Brain microvascular endothelial cell (primary cell): ENCODE results near the gene HNRNPAB.

Source experiments
- DNase-seq: peaks from one replicate; pipeline ENCODE4 v3.0.0-alpha.2; 2020
- H3K27ac ChIP-seq: fragments of 250-450 bp; sonication (Bioruptor Pico); 2 replicates; pipeline ENCODE4 v1.5.1; 2020; ENCODE audit warnings: mild to moderate bottlenecking, moderate library complexity
- H3K27me3 ChIP-seq: fragments of 250-450 bp; sonication (Bioruptor Pico); replicated peaks from 2 replicates; pipeline ENCODE4 v1.5.1; 2020; ENCODE audit warnings: mild to moderate bottlenecking
- H3K36me3 ChIP-seq: fragments of 250-450 bp; sonication (Bioruptor Pico); replicated peaks from 2 replicates; pipeline ENCODE4 v1.5.1; 2020; ENCODE audit warnings: mild to moderate bottlenecking
- H3K4me3 ChIP-seq: 2 replicates; pipeline ENCODE4 v1.5.1; 2011; ENCODE audit warnings: low read depth, mild to moderate bottlenecking, control low read depth, low read length, moderate library complexity
- in situ Hi-C: cut with HindIII; loops from 2 replicates; pipeline ENCODE4 v1.10.0; 2017; ENCODE audit warnings: low sequenced_read_pairs, low pct_ligation_motif_present
- TF ChIP-seq, protein P1 (sequence below): IDR thresholded peaks from 2 replicates; pipeline ENCODE4 v1.5.1; 2011; ENCODE audit warnings: low read depth, mild to moderate bottlenecking, moderate library complexity, low read length, control low read depth, inconsistent platforms; ENCODE audit errors: missing control alignments

The HNRNPAB gene

DNA sequence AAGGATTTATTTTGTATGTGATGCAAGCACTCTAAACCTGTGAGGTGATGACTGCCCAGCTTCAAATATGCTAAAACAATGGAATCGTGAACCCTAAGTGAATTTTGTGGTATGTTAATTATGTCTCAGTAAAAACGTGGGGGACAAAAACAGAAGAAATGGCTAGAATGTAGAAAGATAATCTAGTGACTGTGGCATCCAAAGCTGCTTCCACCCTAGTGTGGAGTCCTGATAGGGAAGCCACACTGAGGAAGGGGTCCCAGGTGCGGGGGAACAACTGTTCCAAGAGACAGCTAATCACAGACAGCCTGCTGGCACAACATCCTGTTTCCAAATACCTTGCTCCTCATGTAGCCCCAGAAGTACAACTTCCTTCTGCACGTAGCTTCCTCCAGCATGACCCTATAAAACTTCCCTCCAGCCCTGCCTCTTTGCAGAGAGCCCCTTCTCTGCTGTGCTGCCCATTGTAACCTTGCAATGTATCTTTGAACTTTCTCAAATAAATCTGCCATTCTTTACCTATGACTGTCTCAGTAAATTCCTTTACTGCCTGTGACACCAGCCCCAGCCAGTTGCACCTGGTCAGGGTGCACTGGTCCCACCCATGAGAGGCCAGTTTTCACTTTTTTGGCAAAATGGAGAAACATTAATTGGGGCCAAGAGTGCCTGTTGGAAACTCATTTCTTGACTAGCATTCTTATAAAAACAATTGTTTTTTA is 22.0 kb upstream of the HNRNPAB start:
- DNase-seq = no peak

DNA sequence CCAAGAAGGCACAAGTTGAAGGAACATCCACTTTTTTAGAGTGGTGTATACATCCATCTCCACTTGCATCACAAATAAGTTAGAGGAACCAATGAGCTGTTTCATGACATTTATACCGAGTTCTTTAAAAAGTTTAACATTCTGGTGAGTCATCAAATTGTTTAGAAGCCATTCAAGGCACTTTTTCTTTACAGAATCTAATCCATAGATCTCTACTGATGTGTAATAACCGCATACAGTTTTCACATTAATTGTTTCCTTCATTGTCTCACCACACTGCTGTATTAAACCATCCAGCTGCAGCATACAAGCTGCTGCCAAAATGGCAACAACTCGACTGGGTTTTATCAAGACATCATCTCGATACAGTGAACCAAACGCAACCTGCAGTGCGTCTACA is 17.9 kb upstream of the HNRNPAB start:
- TF ChIP-seq, protein P1, sequence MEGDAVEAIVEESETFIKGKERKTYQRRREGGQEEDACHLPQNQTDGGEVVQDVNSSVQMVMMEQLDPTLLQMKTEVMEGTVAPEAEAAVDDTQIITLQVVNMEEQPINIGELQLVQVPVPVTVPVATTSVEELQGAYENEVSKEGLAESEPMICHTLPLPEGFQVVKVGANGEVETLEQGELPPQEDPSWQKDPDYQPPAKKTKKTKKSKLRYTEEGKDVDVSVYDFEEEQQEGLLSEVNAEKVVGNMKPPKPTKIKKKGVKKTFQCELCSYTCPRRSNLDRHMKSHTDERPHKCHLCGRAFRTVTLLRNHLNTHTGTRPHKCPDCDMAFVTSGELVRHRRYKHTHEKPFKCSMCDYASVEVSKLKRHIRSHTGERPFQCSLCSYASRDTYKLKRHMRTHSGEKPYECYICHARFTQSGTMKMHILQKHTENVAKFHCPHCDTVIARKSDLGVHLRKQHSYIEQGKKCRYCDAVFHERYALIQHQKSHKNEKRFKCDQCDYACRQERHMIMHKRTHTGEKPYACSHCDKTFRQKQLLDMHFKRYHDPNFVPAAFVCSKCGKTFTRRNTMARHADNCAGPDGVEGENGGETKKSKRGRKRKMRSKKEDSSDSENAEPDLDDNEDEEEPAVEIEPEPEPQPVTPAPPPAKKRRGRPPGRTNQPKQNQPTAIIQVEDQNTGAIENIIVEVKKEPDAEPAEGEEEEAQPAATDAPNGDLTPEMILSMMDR = no peak
- in situ Hi-C loops = no loop called here
- Histone ChIP-seq H3K36me3 (no peaks in the 10 kb centered on the region), H3K27me3 (no peaks in the 10 kb centered on the region), H3K4me3 (no peak overlapping the region), H3K27ac (no peak overlapping the region)
- DNase-seq = no peak

More for the DNA sequence above, 22.0 kb upstream of the HNRNPAB start:
- Histone ChIP-seq H3K4me3 (no peak overlapping the region), H3K36me3 (no peaks in the 10 kb centered on the region), H3K27me3 (no peaks in the 10 kb centered on the region), H3K27ac (no peak overlapping the region)
- in situ Hi-C loops = no loop called here
- TF ChIP-seq, protein P1 = no peak

- in situ Hi-C loops = no loop called here
- no peaks in the 10 kb centered on the region for H3K36me3 ChIP-seq
- DNase-seq = no peak
- no peak within 1 kb of the TSS for H3K27ac ChIP-seq
- TF ChIP-seq, protein P1 = no peak
- no peaks in the 10 kb centered on the region for H3K27me3 ChIP-seq
- H3K4me3 ChIP-seq = no peak within 1 kb of the TSS
These were observed 17.3 kb upstream of the HNRNPAB start, which contains the start of gene GMCL2 for GRCh38 chr5:178187014-178187413. TSS of gene GMCL2 (minus strand) at chr5:178187371. CDS start at chr5:178187299, 72 bp downstream.

DNA sequence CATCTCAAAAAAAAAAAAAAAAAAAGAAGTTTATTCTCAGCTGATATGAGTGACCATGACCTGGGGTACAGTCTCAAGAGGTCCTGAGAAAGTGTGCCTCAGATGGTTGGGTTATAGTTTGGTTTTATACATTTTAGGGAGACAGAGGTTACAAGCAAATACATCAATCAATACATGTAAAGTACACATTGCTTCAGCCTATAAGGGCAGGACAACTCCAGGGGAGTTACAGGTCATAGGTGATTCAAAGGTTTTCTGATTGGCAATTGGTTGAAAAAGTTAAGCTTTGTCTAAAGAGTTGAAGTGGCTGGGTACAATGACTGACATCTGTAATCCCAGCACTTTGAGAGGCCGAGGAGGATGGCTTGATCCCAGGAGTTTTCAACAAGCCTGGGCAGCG is 14.9 kb upstream of the HNRNPAB start:
- Histone ChIP-seq H3K27ac (no peak overlapping the region), H3K27me3 (peaks cover 4% of the 10 kb centered on the region)

GRCh38 chr5:178191661-178192060 is 12.7 kb upstream of the HNRNPAB start:
- Histone ChIP-seq H3K36me3 (no peaks in the 10 kb centered on the region), H3K4me3 (no peak overlapping the region), H3K27me3 (peaks cover 4% of the 10 kb centered on the region), H3K27ac (no peak overlapping the region)
- TF ChIP-seq, protein P1 = no peak
- DNase-seq = no peak
- in situ Hi-C loops = no loop called here

More for the DNA sequence above, 14.9 kb upstream of the HNRNPAB start:
- in situ Hi-C loops = no loop called here
- no peaks in the 10 kb centered on the region for H3K36me3 ChIP-seq
- H3K4me3 ChIP-seq = no peak overlapping the region
- TF ChIP-seq, protein P1 = no peak
- DNase-seq = no peak

DNA sequence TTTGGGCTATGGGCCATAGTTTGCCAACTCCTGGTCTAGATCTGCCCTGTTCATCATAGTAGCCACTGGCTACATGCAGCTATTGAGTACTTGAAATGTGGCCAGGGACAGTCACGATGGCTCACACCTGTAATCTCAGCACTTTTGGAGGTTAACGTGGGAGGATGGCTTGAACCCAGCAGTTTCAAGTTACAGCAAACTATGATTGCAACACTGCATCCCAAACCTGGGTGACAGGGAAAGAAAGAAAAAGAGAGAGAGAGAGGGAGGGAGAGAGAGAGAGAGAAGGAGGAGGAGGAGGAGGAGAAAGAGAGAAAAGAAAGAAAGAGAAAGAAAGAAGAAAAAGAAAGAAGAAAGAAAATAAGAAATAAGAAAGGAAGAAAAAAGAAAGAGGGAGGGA is 12.1 kb upstream of the HNRNPAB start:
- TF ChIP-seq, protein P1 = no peak
- Histone ChIP-seq H3K36me3 (no peaks in the 10 kb centered on the region), H3K4me3 (no peak overlapping the region), H3K27me3 (peaks cover 4% of the 10 kb centered on the region), H3K27ac (no peak overlapping the region)
- DNase-seq = no peak
- in situ Hi-C loops = no loop called here
